Left renal cortex interstitium (tissue), 4 donors: Measurements from ENCODE around the gene OPCML. TPM values are rescaled to one million over a fixed set of nuclear protein-coding genes. Genes with fewer than 3 reads are reported as not detected.

Source experiments
- DNase-seq, 4 donors: peaks; one replicate each; pipeline ENCODE4 v3.0.0-alpha.2; 2013; ENCODE audit warnings: low read depth in 4 of 4, low spot score in 2 of 4, missing footprints in 1 of 4
- polyA plus RNA-seq, 4 donors: library from polyadenylated mRNA; unstranded; fragments of 120-200 nt; gene quantifications; one replicate each; pipeline ENCODE4 v1.2.1, GENCODE V29; 2013; ENCODE audit not compliant: insufficient read length in 4 of 4

OPCML gene
- polyA plus RNA-seq, 4 donors, result 12.3 to 15.7 (median 14.3) TPM

GRCh38 chr11:132655187-132655855, 877.0 kb downstream of the OPCML start:
- DNase-seq, result no peak

GRCh38 chr11:132653237-132653636, 879.1 kb downstream of the OPCML start:
- DNase-seq, result no peak

DNA sequence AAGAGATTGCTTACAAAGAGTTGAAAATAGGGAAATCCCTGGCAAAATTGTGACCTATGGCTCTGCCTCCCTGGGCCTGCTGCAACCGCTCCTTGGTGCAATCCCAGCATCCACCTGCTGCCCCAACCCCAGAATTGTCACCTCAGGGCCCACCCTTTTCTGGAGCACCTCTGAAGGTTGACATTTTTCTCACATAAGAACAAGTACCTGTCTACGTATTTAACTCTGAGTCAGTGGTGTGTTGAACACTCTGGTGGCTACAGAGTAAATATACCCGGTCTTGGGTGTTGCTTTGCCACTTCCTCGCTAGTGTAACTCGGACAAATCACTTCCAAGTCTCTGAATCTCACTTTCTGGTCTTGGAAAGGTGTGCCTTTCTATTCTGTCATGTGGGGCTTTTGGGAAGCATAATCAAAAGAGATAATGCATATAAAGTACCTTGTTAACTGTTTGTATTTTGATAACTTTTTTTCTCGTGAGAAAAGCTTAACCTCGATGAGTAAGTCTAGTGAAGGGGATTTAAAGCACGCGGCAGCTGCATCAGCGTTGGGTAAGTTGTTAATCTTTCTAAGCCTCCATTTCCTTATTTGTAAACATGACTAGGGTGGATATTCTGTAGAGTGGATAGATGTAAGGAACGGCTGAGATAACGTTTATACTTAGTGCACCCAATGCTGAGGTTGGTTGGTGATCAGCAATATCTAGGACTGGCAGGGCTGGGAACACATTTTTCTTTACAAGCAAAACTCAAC, 881.2 kb downstream of the OPCML start:
- no peak for DNase-seq

DNA sequence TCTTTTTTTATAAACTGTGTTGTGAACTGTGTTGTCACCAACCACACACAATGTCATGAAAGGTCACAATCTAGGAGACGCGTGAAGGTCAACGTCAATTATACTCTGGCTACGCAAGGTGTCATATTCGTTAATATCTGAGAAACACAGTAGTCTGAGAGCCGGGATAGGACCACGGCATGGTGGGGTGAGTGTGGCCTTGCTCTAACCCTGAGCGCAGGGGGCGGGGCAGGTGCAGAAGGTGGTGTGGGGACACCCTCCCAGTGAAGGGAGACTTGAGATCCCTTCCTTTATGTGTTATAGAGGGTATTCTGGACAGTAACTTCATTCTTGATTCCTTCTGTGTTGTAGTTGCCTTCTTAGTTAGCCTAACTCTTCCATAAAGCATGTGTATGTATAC, 883.0 kb downstream of the OPCML start:
- DNase-seq, result no peak

GRCh38 chr11:132648851-132649250, 883.5 kb downstream of the OPCML start:
- DNase-seq, result no peak

DNA sequence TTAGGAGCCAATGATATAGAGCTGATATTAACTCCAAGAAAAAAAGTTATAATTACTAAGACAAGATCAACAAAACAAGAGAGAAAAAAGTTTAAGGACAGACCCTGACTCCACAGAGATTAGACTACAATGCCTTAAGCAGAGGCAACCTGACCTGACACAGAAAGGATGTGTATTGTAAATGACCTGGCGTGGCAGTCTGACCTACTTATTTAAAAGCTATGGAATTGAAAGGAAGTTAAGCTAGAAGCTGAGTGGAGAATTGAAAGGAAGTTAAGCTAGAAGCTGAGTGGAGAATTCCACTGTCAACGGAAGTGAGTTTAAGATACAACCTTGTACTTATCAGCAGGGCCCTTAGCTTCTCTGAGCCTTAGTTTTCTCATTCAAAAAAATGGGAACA, 885.4 kb downstream of the OPCML start:
- no peak for DNase-seq

GRCh38 chr11:132644520-132645239, 887.6 kb downstream of the OPCML start:
- DNase-seq, result peak in 1 of 4 donors; percentile 19

- DNase-seq, result no peak
Observed at GRCh38 chr11:132643239-132643638, 889.1 kb downstream of the OPCML start.

- DNase-seq, result no peak
Observed at GRCh38 chr11:132640952-132641351, 891.3 kb downstream of the OPCML start.

- DNase-seq, result no peak
Observed at GRCh38 chr11:132639986-132640385, 892.3 kb downstream of the OPCML start.

- DNase-seq, result no peak
Observed at GRCh38 chr11:132639403-132639802, 892.9 kb downstream of the OPCML start.

- DNase-seq, result no peak
Observed at GRCh38 chr11:132638423-132638822, 893.9 kb downstream of the OPCML start.

DNA sequence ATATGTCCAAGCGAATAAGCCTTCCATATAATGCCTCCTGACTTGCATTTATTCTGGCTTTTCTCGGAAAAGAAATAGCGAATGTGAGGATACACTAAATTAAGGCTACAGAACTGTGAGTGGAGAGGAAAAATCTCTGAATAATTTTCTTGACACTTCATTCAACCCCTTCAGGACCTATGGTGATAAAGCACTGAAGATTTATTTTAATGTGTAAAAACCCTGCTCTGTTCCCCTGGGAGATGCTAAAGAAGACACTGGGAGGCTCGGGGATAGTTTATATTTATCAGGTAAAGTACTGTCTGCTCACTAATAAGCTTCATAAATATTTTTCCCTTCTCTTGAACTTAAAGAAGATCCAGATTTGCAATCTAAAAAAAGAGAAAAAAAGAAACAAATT, 895.8 kb downstream of the OPCML start:
- no peak for DNase-seq

- DNase-seq, result no peak
Observed at GRCh38 chr11:132632641-132633124, 899.6 kb downstream of the OPCML start.

- DNase-seq, result no peak
Observed at GRCh38 chr11:132631989-132632388, 900.3 kb downstream of the OPCML start.

DNA sequence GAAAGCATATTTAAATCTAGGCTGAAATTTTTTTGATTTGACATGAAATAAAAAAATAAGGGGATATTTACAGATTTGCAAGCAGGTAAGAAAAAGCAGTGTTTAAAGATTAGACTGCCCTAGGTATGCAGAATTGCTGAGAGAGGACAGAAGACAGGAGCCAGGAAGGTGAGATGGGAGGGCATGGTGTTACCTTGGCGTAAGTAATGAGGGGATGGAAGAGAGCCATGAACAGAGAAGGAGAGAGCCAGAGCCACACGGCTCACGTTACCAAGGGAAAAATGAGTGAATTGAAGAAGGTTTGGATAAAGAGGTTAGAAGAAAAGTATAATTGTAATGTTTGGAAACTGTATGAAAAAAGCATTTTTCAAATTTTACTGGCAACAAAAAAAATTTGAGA, 904.3 kb downstream of the OPCML start:
- no peak for DNase-seq

- no peak for DNase-seq
Observed at GRCh38 chr11:132626446-132626845, 905.9 kb downstream of the OPCML start.

- no peak for DNase-seq
Observed at GRCh38 chr11:132623511-132623910, 908.8 kb downstream of the OPCML start.

GRCh38 chr11:132621976-132622580, 910.2 kb downstream of the OPCML start:
- no peak for DNase-seq

- DNase-seq, result no peak
Observed at GRCh38 chr11:132620423-132620822, 911.9 kb downstream of the OPCML start.

DNA sequence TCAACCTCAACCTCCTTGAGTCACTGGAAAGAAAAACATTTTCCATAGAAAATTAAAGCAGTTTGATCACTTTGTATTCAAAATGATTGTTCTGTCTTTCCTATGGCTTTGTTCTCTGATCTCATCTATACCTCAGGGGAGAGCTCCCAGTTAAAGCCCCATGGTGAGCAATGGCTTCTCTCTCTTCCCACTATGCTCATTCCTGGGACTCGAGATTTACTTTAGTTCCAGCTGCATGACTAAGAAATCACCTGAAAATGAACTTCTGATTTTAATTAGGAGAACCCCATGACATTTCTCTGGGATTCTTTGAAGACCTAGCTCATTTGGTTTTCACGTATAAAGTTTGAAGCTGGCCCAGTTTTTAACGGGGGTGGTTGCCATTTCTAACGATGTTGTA, 921.5 kb downstream of the OPCML start:
- DNase-seq, result no peak
